GM18526 (cell line): ENCODE data around the gene TMEM25.

Experiments
- POLR2A ChIP-seq: IDR thresholded peaks from 3 replicates; pipeline ENCODE4 v1.6.1; 2011; ENCODE audit not compliant: insufficient read length; ENCODE audit errors: extremely low read depth

The TMEM25 gene

GRCh38 chr11:118527109-118527508 is 3.9 kb upstream of the TMEM25 start, which contains the start of gene TTC36:
TSS of gene TTC36 (plus strand) at chr11:118527474. CDS start at chr11:118527495, 21 bp downstream.
- no peak for TF ChIP-seq POLR2A

GRCh38 chr11:118528511-118528910 is 2.5 kb upstream of the TMEM25 start:
- no peak for TF ChIP-seq POLR2A

GRCh38 chr11:118529584-118530175 is 1.3 kb upstream of the TMEM25 start:
- TF ChIP-seq POLR2A: no peak

- no peak for TF ChIP-seq POLR2A
Observed at GRCh38 chr11:118530180-118530682, 761 bp upstream of the TMEM25 start.

GRCh38 chr11:118531597-118532084 is 649 bp downstream of the TMEM25 start:
- TF ChIP-seq POLR2A: no peak

GRCh38 chr11:118532091-118532490 is 1.1 kb downstream of the TMEM25 start:
- no peak for TF ChIP-seq POLR2A

- no peak for TF ChIP-seq POLR2A
Observed at GRCh38 chr11:118532852-118533768, 2.1 kb downstream of the TMEM25 start.

GRCh38 chr11:118533769-118534729 is 3.1 kb downstream of the TMEM25 start:
- TF ChIP-seq POLR2A: no peak

- TF ChIP-seq POLR2A: no peak
Observed at GRCh38 chr11:118535261-118535660, 4.3 kb downstream of the TMEM25 start.

- no peak for TF ChIP-seq POLR2A
Observed at GRCh38 chr11:118536726-118537125, 5.7 kb downstream of the TMEM25 start.

GRCh38 chr11:118537409-118537980 is 6.5 kb downstream of the TMEM25 start:
- TF ChIP-seq POLR2A: no peak

GRCh38 chr11:118544010-118544646 is 13.1 kb downstream of the TMEM25 start:
- no peak for TF ChIP-seq POLR2A

- no peak for TF ChIP-seq POLR2A
Observed at GRCh38 chr11:118544647-118545010, 13.6 kb downstream of the TMEM25 start.

- no peak for TF ChIP-seq POLR2A
Observed at GRCh38 chr11:118545533-118545932, 14.5 kb downstream of the TMEM25 start.
